OCI-LY3 (cell line): ENCODE measurements around the gene ELK3.

ENCODE experiments used
- H2AFZ ChIP-seq: fragments of 200-600, 300-600 bp; shearing (Covaris generic); 2 replicates; pipeline ENCODE4 v1.6.0; 2014; ENCODE audit warnings: antibody characterized with exemption, low read depth, low read length
- H3K27ac ChIP-seq: fragments of 200-600, 300-600 bp; sonication (generic); 2 replicates; pipeline ENCODE4 v1.5.1; 2014; ENCODE audit warnings: mild to moderate bottlenecking, low read length, moderate library complexity, mixed read lengths
- H3K27me3 ChIP-seq: fragments of 200-600, 300-600 bp; sonication (generic); 2 replicates; pipeline ENCODE4 v1.6.1; 2014; ENCODE audit warnings: low read depth, low read length, mixed read lengths
- H3K36me3 ChIP-seq: fragments of 200-600, 300-600 bp; sonication (generic); replicated peaks from 2 replicates; pipeline ENCODE3; 2014; ENCODE audit warnings: low read depth, low read length, mixed read lengths
- H3K4me1 ChIP-seq: fragments of 300-600, 200-600 bp; sonication (generic); 2 replicates; pipeline ENCODE4 v1.6.1; 2014; ENCODE audit warnings: low read length, mixed read lengths
- H3K4me2 ChIP-seq: fragments of 200-600, 300-600 bp; sonication (generic); 2 replicates; pipeline ENCODE4 v1.6.1; 2014; ENCODE audit warnings: low read length, mixed read lengths
- H3K4me3 ChIP-seq: fragments of 300-600, 200-600 bp; sonication (generic); 2 replicates; pipeline ENCODE4 v1.5.1; 2014; ENCODE audit warnings: antibody characterized with exemption, mild to moderate bottlenecking, low read length, moderate library complexity
- H3K79me2 ChIP-seq: fragments of 300-600, 200-600 bp; shearing (Covaris generic); 2 replicates; pipeline ENCODE4 v1.6.1; 2014; ENCODE audit warnings: mild to moderate bottlenecking, low read length, mixed read lengths
- H3K9ac ChIP-seq: fragments of 300-600, 200-600 bp; shearing (Covaris generic); 2 replicates; pipeline ENCODE4 v1.6.0; 2014; ENCODE audit warnings: mild to moderate bottlenecking, low read length, moderate library complexity
- H3K9me3 ChIP-seq: fragments of 200-600, 300-600 bp; shearing (Covaris generic); 2 replicates; pipeline ENCODE4 v1.6.1; 2014; ENCODE audit warnings: low read length, mixed read lengths; ENCODE audit not compliant: insufficient read depth
- H4K20me1 ChIP-seq: fragments of 200-600, 300-600 bp; sonication (generic); 2 replicates; pipeline ENCODE4 v1.6.1; 2016; ENCODE audit warnings: low read length, mixed read lengths; ENCODE audit not compliant: insufficient read depth
- CTCF ChIP-seq: fragments of 200-600, 300-600 bp; sonication (generic); IDR thresholded peaks from 2 replicates; pipeline ENCODE4 v1.5.1; 2014; ENCODE audit warnings: antibody characterized with exemption, low read length, low read depth
- EZH2phosphoT487 ChIP-seq: fragments of 200-600 bp; shearing (Covaris generic); IDR thresholded peaks from 2 replicates; pipeline ENCODE4 v1.6.1; 2018; ENCODE audit warnings: antibody characterized with exemption, mixed run types, low read depth

ELK3 gene

GRCh38 chr12:96226401-96226800, 32.2 kb downstream of the ELK3 start:
- no peak overlapping the region for H3K27ac ChIP-seq
- H3K9me3 ChIP-seq = no peaks in the 10 kb centered on the region
- H3K9ac ChIP-seq = no peak overlapping the region
- H3K36me3 ChIP-seq = peaks cover 50% of the 10 kb centered on the region
- H4K20me1 ChIP-seq = peaks cover 80% of the 10 kb centered on the region
- no peak overlapping the region for H3K4me2 ChIP-seq
- peaks cover 17% of the 10 kb centered on the region for H3K4me1 ChIP-seq
- H3K4me3 ChIP-seq = no peak overlapping the region
- peaks cover 76% of the 10 kb centered on the region for H3K79me2 ChIP-seq
- H3K27me3 ChIP-seq = no peaks in the 10 kb centered on the region
- TF ChIP-seq EZH2phosphoT487 (no peak), CTCF (no peak)
- no peak overlapping the region for H2AFZ ChIP-seq

- Histone ChIP-seq H3K27me3 (no peaks in the 10 kb centered on the region), H3K79me2 (peaks cover 76% of the 10 kb centered on the region), H3K4me1 (peaks cover 17% of the 10 kb centered on the region), H3K4me3 (no peak overlapping the region), H4K20me1 (peaks cover 78% of the 10 kb centered on the region), H3K36me3 (peaks cover 49% of the 10 kb centered on the region), H3K27ac (no peak overlapping the region), H3K4me2 (no peak overlapping the region), H3K9ac (no peak overlapping the region), H2AFZ (no peak overlapping the region), H3K9me3 (no peaks in the 10 kb centered on the region)
- no peak for TF ChIP-seq EZH2phosphoT487
- no peak for TF ChIP-seq CTCF
Measured at GRCh38 chr12:96226801-96227348, 32.7 kb downstream of the ELK3 start.

GRCh38 chr12:96227365-96228106, 33.4 kb downstream of the ELK3 start:
- H3K27me3 ChIP-seq = no peaks in the 10 kb centered on the region
- no peak overlapping the region for H3K9ac ChIP-seq
- TF ChIP-seq EZH2phosphoT487 = no peak
- peaks cover 72% of the 10 kb centered on the region for H4K20me1 ChIP-seq
- peaks cover 17% of the 10 kb centered on the region for H3K4me1 ChIP-seq
- peaks cover 43% of the 10 kb centered on the region for H3K36me3 ChIP-seq
- H3K9me3 ChIP-seq = no peaks in the 10 kb centered on the region
- no peak overlapping the region for H3K4me2 ChIP-seq
- H3K4me3 ChIP-seq = no peak overlapping the region
- H3K27ac ChIP-seq = no peak overlapping the region
- no peak overlapping the region for H2AFZ ChIP-seq
- peaks cover 75% of the 10 kb centered on the region for H3K79me2 ChIP-seq

DNA sequence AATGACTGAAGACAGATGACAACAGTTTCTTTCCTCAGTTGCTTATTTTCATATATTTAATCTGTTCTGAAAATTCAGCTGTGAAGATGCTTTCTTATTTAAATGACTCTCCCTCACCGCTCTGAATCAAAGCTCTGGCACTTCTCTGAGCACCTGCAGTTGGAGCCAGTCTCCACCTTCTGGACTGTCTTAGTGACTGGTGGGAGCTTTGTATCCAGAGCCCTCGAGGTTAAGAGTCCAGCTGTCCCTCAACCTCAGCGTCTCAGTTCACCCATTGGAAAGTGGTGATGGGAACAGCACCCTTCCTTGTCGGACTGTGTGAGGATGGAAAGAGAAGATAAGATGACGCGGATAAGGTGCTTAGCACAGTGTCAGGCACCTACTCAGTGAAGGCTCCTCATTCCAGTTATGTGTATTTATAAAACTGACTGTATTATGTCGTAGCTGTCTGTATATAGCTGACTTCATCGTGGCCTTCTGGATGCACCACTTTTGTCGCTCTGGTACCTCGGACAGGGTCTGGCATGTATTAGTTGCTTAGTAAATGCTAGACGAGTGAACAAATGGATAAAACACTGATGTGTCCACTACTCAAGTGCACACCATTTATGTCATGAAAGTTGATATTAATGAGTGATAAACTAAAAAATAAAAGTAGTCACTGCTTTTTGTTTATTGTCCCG, 34.5 kb downstream of the ELK3 start:
- H4K20me1 ChIP-seq = peaks cover 68% of the 10 kb centered on the region
- peaks cover 37% of the 10 kb centered on the region for H3K36me3 ChIP-seq
- H3K4me2 ChIP-seq = no peak overlapping the region
- H3K4me1 ChIP-seq = peaks cover 6% of the 10 kb centered on the region
- H3K79me2 ChIP-seq = peaks cover 78% of the 10 kb centered on the region
- TF ChIP-seq EZH2phosphoT487 = no peak
- no peak for TF ChIP-seq CTCF
- H3K9ac ChIP-seq = no peak overlapping the region
- no peak overlapping the region for H2AFZ ChIP-seq
- H3K4me3 ChIP-seq = no peak overlapping the region
- H3K9me3 ChIP-seq = no peaks in the 10 kb centered on the region
- H3K27ac ChIP-seq = no peak overlapping the region
- no peaks in the 10 kb centered on the region for H3K27me3 ChIP-seq
